HG02588 (cell line): ENCODE data around the gene MAJIN.

Source experiments
- ATAC-seq: cut with Tn5 transposase; IDR thresholded peaks from one replicate; pipeline ENCODE4 v1.9.1; 2021; ENCODE audit warnings: mild to moderate bottlenecking, moderate library complexity; ENCODE audit not compliant: unreplicated experiment

The MAJIN gene

GRCh38 chr11:64933213-64933934 is 38.5 kb downstream of the MAJIN start:
- ATAC-seq: no peak

GRCh38 chr11:64932324-64932723 is 39.6 kb downstream of the MAJIN start:
- no peak for ATAC-seq

GRCh38 chr11:64931290-64931689 is 40.6 kb downstream of the MAJIN start:
- no peak for ATAC-seq

- no peak for ATAC-seq
Measured at GRCh38 chr11:64930340-64930739, 41.6 kb downstream of the MAJIN start.

GRCh38 chr11:64929625-64930024 is 42.3 kb downstream of the MAJIN start:
- ATAC-seq: no peak

GRCh38 chr11:64928957-64929356 is 43.0 kb downstream of the MAJIN start:
- no peak for ATAC-seq

GRCh38 chr11:64926689-64927088 is 45.2 kb downstream of the MAJIN start:
- no peak for ATAC-seq

GRCh38 chr11:64925536-64926436 is 46.1 kb downstream of the MAJIN start:
- ATAC-seq: no peak

GRCh38 chr11:64924910-64925284 is 47.0 kb downstream of the MAJIN start:
- no peak for ATAC-seq

GRCh38 chr11:64923944-64924909 is 47.7 kb downstream of the MAJIN start, which contains the start of gene PPP2R5B:
PPP2R5B (plus strand) TSS chr11:64924689; CDS start chr11:64925735, 1,046 bp downstream.
- ATAC-seq: peak; percentile 80

- no peak for ATAC-seq
Measured at GRCh38 chr11:64923151-64923661, 48.7 kb downstream of the MAJIN start.

- no peak for ATAC-seq
Measured at GRCh38 chr11:64921384-64921783, 50.5 kb downstream of the MAJIN start.

GRCh38 chr11:64920124-64920523 is 51.8 kb downstream of the MAJIN start:
- no peak for ATAC-seq

- ATAC-seq: no peak
Measured at GRCh38 chr11:64919627-64920026, 52.3 kb downstream of the MAJIN start.

- ATAC-seq: no peak
Measured at GRCh38 chr11:64918017-64918416, 53.9 kb downstream of the MAJIN start.

- ATAC-seq: no peak
Measured at GRCh38 chr11:64917663-64917995, 54.3 kb downstream of the MAJIN start.

- ATAC-seq: peak; percentile 94
Measured at GRCh38 chr11:64916775-64917662, 54.9 kb downstream of the MAJIN start, which contains the start of gene ATG2A. ATG2A (minus strand) TSS chr11:64917209; CDS start chr11:64917135, 74 bp downstream.

- ATAC-seq: no peak
Measured at GRCh38 chr11:64916040-64916774, 55.7 kb downstream of the MAJIN start.

GRCh38 chr11:64915376-64915887 is 56.5 kb downstream of the MAJIN start:
- no peak for ATAC-seq
